ENCODE data around the gene PADI4. TPM values are rescaled to one million over a fixed set of nuclear protein-coding genes. Genes with fewer than 3 reads are reported as not detected.

PADI4 gene
- total and polyA plus RNA-seq, 7 donors, result 0.52 to 0.58 (median 0.54) TPM; not detected in 4

GRCh38 chr1:17360272-17360956, 52.4 kb downstream of the PADI4 start:
- 79 to 83% (median 82%) methylated on average over 11 of the region's 11 CpGs for WGBS, 3 donors
- TF ChIP-seq CTCF (IDR thresholded peaks at IDR 0.05), result no peak
- Histone ChIP-seq H3K9me3 (no peaks in the 10 kb centered on the region), H3K4me1 (no peaks in the 10 kb centered on the region), H3K27ac (no peak overlapping the region), H3K27me3 (ENCODE audit: insufficient read depth in 3 of 3, low read length in 2 of 3) (peaks cover 0 to 19% (median 2%) of the 10 kb centered on the region in 3 donors), H3K36me3 (ENCODE audit: insufficient read depth in 1 of 2, low read depth in 1 of 2) (no peaks in the 10 kb centered on the region), H3K4me3 (no peak overlapping the region)
- intact Hi-C loops (cut with DNase I), result no loop called here
- no peak for ATAC-seq
- no peak for DNase-seq

GRCh38 chr1:17361687-17362086, 53.7 kb downstream of the PADI4 start:
- DNase-seq (no peak), ATAC-seq (no peak)
- H3K9me3 ChIP-seq, result no peaks in the 10 kb centered on the region
- H3K27ac ChIP-seq, result no peak overlapping the region
- H3K27me3 ChIP-seq (ENCODE audit: insufficient read depth in 3 of 3, low read length in 2 of 3), result peaks cover 0 to 24% (median 2%) of the 10 kb centered on the region in 3 donors
- WGBS, 3 donors, result 72 to 80% (median 78%) methylated on average over 4 of the region's 4 CpGs
- TF ChIP-seq CTCF (IDR thresholded peaks at IDR 0.05), result no peak
- H3K4me3 ChIP-seq, result no peak overlapping the region
- no peaks in the 10 kb centered on the region for H3K36me3 ChIP-seq (ENCODE audit: insufficient read depth in 1 of 2, low read depth in 1 of 2)
- intact Hi-C loops (cut with DNase I), result no loop called here
- no peaks in the 10 kb centered on the region for H3K4me1 ChIP-seq

GRCh38 chr1:17363351-17363750, 55.4 kb downstream of the PADI4 start:
- Histone ChIP-seq H3K27ac (no peak overlapping the region), H3K4me1 (no peaks in the 10 kb centered on the region), H3K27me3 (ENCODE audit: insufficient read depth in 3 of 3, low read length in 2 of 3) (peaks cover 0 to 24% (median 2%) of the 10 kb centered on the region in 3 donors), H3K9me3 (no peaks in the 10 kb centered on the region), H3K36me3 (ENCODE audit: insufficient read depth in 1 of 2, low read depth in 1 of 2) (no peaks in the 10 kb centered on the region), H3K4me3 (no peak overlapping the region)
- TF ChIP-seq CTCF (IDR thresholded peaks at IDR 0.05), result no peak
- ATAC-seq (no peak), DNase-seq (no peak)
- intact Hi-C loops (cut with DNase I), result no loop called here
- WGBS, 3 donors, result 82 to 84% (median 84%) methylated on average over 12 of the region's 12 CpGs

DNA sequence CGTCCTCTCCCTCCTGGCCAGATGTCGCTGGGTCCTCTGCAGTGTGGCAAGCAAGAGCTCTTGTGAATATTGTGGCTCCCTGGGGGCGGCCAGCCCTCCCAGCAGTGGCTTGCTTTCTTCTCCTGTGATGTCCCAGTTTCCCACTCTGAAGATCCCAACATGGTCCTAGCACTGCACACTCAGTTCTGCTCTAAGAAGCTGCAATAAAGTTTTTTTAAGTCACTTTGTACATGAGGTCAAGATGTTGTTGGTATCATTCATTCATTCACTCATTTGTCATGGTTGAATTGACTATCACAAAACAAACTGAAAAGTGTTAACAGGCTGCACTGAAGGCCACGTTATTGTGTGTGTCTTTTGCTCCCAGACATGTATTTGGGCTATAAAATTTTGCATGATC, 55.8 kb downstream of the PADI4 start:
- no peaks in the 10 kb centered on the region for H3K4me1 ChIP-seq
- no peak overlapping the region for H3K4me3 ChIP-seq
- no peaks in the 10 kb centered on the region for H3K9me3 ChIP-seq
- ATAC-seq (no peak), DNase-seq (no peak)
- H3K27me3 ChIP-seq (ENCODE audit: insufficient read depth in 3 of 3, low read length in 2 of 3), result peaks cover 0 to 24% (median 2%) of the 10 kb centered on the region in 3 donors
- WGBS, 3 donors, result 62 to 71% (median 69%) methylated on average over 4 of the region's 4 CpGs
- H3K27ac ChIP-seq, result no peak overlapping the region
- no peak for TF ChIP-seq CTCF (IDR thresholded peaks at IDR 0.05)
- no peaks in the 10 kb centered on the region for H3K36me3 ChIP-seq (ENCODE audit: insufficient read depth in 1 of 2, low read depth in 1 of 2)
- intact Hi-C loops (cut with DNase I), result no loop called here

DNA sequence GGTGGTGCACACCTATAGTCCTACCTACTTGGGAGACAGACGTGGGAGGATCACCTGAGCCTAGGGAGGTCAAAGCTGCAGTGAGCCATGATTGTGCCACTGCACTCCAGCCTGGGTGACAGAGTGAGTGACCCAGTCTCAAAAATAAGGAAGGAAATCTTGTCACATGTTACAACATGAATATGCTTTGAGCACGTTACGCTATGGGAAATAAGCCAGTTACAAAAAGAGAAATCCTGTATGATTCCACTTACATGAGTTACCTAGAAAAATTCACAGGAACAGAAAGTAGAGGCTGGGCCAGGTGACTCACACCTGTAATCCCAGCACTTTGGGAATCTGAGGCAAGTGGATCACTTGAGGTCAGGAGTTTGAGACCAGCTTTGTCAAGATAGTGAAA, 57.3 kb downstream of the PADI4 start:
- Histone ChIP-seq H3K36me3 (ENCODE audit: insufficient read depth in 1 of 2, low read depth in 1 of 2) (no peaks in the 10 kb centered on the region), H3K27ac (no peak overlapping the region), H3K9me3 (no peaks in the 10 kb centered on the region), H3K4me3 (no peak overlapping the region), H3K27me3 (ENCODE audit: insufficient read depth in 3 of 3, low read length in 2 of 3) (peaks cover 0 to 25% (median 2%) of the 10 kb centered on the region in 3 donors), H3K4me1 (no peaks in the 10 kb centered on the region)
- WGBS, 3 donors, result 73 to 75% (median 74%) methylated on average over 3 of the region's 3 CpGs
- intact Hi-C loops (cut with DNase I), result no loop called here
- DNase-seq, result no peak
- ATAC-seq, result no peak
- no peak for TF ChIP-seq CTCF (IDR thresholded peaks at IDR 0.05)
